MCF 10A (cell line): ENCODE results near the gene IRX2. TPM values are rescaled to one million over a fixed set of nuclear protein-coding genes. Genes with fewer than 3 reads are reported as not detected.
A peak's percentile ranks its signal among the peaks of the same experiment; 100 is the strongest.

Source experiments
- BruUV-seq: library from RNA; stranded (reverse); fragments of 400-500 nt; replicated peaks from 2 replicates; lab custom pipeline; 2021; lab: Mats Ljungman, UMichigan
- CTCF ChIA-PET: fragments of 300-600 bp; sonication (Branson Sonifier 250); formaldehyde crosslinking; extraction: SDS; loops from one replicate; lab custom pipeline; 2021; ENCODE audit warnings: antibody characterized with exemption, inconsistent platforms; lab: Yijun Ruan, JAX
- POLR2A ChIA-PET: fragments of 300-600, 350-650 bp; sonication (Branson Sonifier 250); formaldehyde crosslinking; extraction: SDS; loops from one replicate; lab custom pipeline; 2020; ENCODE audit warnings: antibody characterized with exemption, inconsistent platforms; lab: Yijun Ruan, JAX
- DNase-seq: peaks from one replicate; pipeline ENCODE4 v3.0.0-alpha.2; 2018; ENCODE audit not compliant: unreplicated experiment
- H3K27ac Mint-ChIP-seq: one replicate; pipeline ENCODE4 v1.8.0; 2022; ENCODE audit warnings: mild to moderate bottlenecking, low read depth, mixed read lengths; ENCODE audit not compliant: unreplicated experiment
- H3K27me3 Mint-ChIP-seq: one replicate; pipeline ENCODE4 v1.8.0; 2022; ENCODE audit warnings: mixed read lengths; ENCODE audit not compliant: insufficient read depth, unreplicated experiment
- H3K36me3 Mint-ChIP-seq: one replicate; pipeline ENCODE4 v1.8.0; 2022; ENCODE audit warnings: mild to moderate bottlenecking, moderate library complexity, mixed read lengths; ENCODE audit not compliant: insufficient read depth, unreplicated experiment
- H3K4me1 Mint-ChIP-seq: one replicate; pipeline ENCODE4 v1.8.0; 2022; ENCODE audit warnings: mixed read lengths; ENCODE audit not compliant: insufficient read depth, unreplicated experiment
- H3K4me3 Mint-ChIP-seq: one replicate; pipeline ENCODE4 v1.8.0; 2022; ENCODE audit warnings: mild to moderate bottlenecking, moderate library complexity, mixed read lengths; ENCODE audit not compliant: unreplicated experiment
- H3K9me3 Mint-ChIP-seq: one replicate; pipeline ENCODE4 v1.8.0; 2022; ENCODE audit warnings: mixed read lengths; ENCODE audit not compliant: unreplicated experiment
- CTCF ChIP-seq: fragments of 200-600 bp; IDR thresholded peaks from one replicate; pipeline ENCODE4 v1.8.0; 2022; ENCODE audit warnings: antibody characterized with exemption, mild to moderate bottlenecking; ENCODE audit not compliant: unreplicated experiment
- intact Hi-C: fragments of 100-400 bp; cut with micrococcal nuclease; formaldehyde crosslinking; loops from 2 replicates; pipeline ENCODE4 v1.14.1; 2022
- total RNA-seq: library from RNA; stranded (reverse); gene quantifications from 2 replicates; pipeline ENCODE4 v1.2.3, GENCODE V29; 2022

IRX2 gene
- total RNA-seq, 1 experiment from 2014 or later, result 43.4 TPM

GRCh38 chr5:2748179-2748860 lies 3.2 kb downstream of the IRX2 start:
- no peaks in the 10 kb centered on the region for H3K27me3 Mint-ChIP-seq
- peaks cover 24% of the 10 kb centered on the region for H3K4me1 Mint-ChIP-seq
- ChIA-PET POLR2A (interaction anchor here (0.7 to 5.1 kb wide), 5 partner anchors 11 to 563 kb away, joined by 3 to 29 read pairs (median 27); no protein-coding TSS in a partner anchor), CTCF (interaction anchor here (0.8 kb wide), 1 partner anchor 1570 kb away, joined by 3 read pairs; no protein-coding TSS in a partner anchor)
- no TSS peak for BruUV-seq
- peaks cover 79% of the 10 kb centered on the region for H3K36me3 Mint-ChIP-seq
- H3K27ac Mint-ChIP-seq, result peak overlapping the region; percentile 94
- no peak for TF ChIP-seq CTCF
- no peak for DNase-seq
- intact Hi-C loops, result loop anchor here (5.0 to 10.0 kb wide), 3 partner anchors 61 to 711 kb away; no protein-coding TSS in a partner anchor
- no peaks in the 10 kb centered on the region for H3K9me3 Mint-ChIP-seq
- H3K4me3 Mint-ChIP-seq, result peak overlapping the region; percentile 82

- intact Hi-C loops, result loop anchor here (2.0 to 10.0 kb wide), 6 partner anchors 60 to 985 kb away; no protein-coding TSS in a partner anchor
- BruUV-seq, result no TSS peak
- Mint-ChIP-seq H3K4me1 (peaks cover 25% of the 10 kb centered on the region), H3K27ac (peak overlapping the region; percentile 94), H3K4me3 (peak overlapping the region; percentile 82), H3K27me3 (no peaks in the 10 kb centered on the region), H3K9me3 (no peaks in the 10 kb centered on the region), H3K36me3 (peaks cover 86% of the 10 kb centered on the region)
- no peak for TF ChIP-seq CTCF
- DNase-seq, result peak; percentile 53
- ChIA-PET CTCF (interaction anchor here (0.6 to 0.7 kb wide), 3 partner anchors 110 to 991 kb away, joined by 3 to 4 read pairs (median 4); no protein-coding TSS in a partner anchor), POLR2A (interaction anchor here (0.6 to 2.1 kb wide), 12 partner anchors 11 to 864 kb away, joined by 3 to 18 read pairs (median 4); no protein-coding TSS in a partner anchor)
Measured at GRCh38 chr5:2747363-2748162, 3.9 kb downstream of the IRX2 start.

DNA sequence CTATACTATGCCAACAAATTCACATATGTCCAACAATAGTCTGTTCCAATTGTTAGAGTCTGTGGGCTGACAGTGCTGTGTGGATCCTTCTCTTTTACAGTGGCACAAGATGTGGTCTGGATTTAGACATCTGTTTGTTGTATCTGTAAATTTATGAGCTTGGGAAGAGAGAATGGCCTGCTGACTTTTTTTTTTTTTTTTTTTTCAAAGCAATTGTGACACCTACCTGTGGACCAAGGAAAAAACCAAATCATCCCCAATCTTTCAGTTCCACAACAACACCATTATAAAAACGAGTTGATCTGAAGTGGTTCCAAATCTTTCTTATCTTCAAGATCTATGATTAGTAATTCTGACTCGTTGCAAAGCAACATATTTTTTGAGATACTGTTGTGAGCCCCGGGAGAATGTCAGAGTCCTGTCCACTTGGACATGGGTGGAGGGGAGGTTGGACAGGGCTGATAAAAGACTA lies 4.9 kb downstream of the IRX2 start:
- Mint-ChIP-seq H3K4me3 (peak overlapping the region; percentile 82), H3K4me1 (peaks cover 32% of the 10 kb centered on the region), H3K9me3 (no peaks in the 10 kb centered on the region), H3K36me3 (peaks cover 93% of the 10 kb centered on the region), H3K27me3 (no peaks in the 10 kb centered on the region), H3K27ac (peak overlapping the region; percentile 94)
- DNase-seq, result peak; percentile 71
- ChIA-PET POLR2A (interaction anchor here (0.5 to 2.1 kb wide), 24 partner anchors 9 to 863 kb away, joined by 3 to 18 read pairs (median 3); no protein-coding TSS in a partner anchor), CTCF (interaction anchor here (0.6 to 1.2 kb wide), 8 partner anchors 32 to 1549 kb away, joined by 3 to 4 read pairs (median 3); no protein-coding TSS in a partner anchor)
- peak; percentile 22 for TF ChIP-seq CTCF
- TSS peak; percentile 5 for BruUV-seq
- intact Hi-C loops, result loop anchor here (1.0 to 10.0 kb wide), 9 partner anchors 59 to 984 kb away; no protein-coding TSS in a partner anchor
